OCI-LY1 (cell line): ENCODE results near the gene MYO18A.

Experiments used
- CTCF ChIP-seq: fragments of 200-600 bp; sonication (generic), shearing (Covaris generic); IDR thresholded peaks from 2 replicates; pipeline ENCODE4 v1.5.1; 2017; ENCODE audit warnings: mild to moderate bottlenecking, antibody characterized with exemption, low read length, moderate library complexity, mixed read lengths
- EZH2 ChIP-seq: fragments of 200-600 bp; sonication (generic), shearing (Covaris generic); IDR thresholded peaks from 2 replicates; pipeline ENCODE4 v1.8.0; 2017; ENCODE audit warnings: borderline replicate concordance, mixed run types, mild to moderate bottlenecking, antibody characterized with exemption, low read length, moderate library complexity, mixed read lengths

- TF ChIP-seq CTCF, result no peak
- TF ChIP-seq EZH2, result no peak
These were observed 10.5 kb upstream of the MYO18A start for GRCh38 chr17:29190592-29191207.
